ENCODE results near the gene LRMDA. TPM values are rescaled to one million over a fixed set of nuclear protein-coding genes. Genes with fewer than 3 reads are reported as not detected.

LRMDA gene
- total RNA-seq, 1 donor from 2014 or later: 0.96 TPM

GRCh38 chr10:75936841-75937240, 505.4 kb downstream of the LRMDA start:
- Histone ChIP-seq H3K27ac (no peak overlapping the region), H3K27me3 (no peaks in the 10 kb centered on the region), H3K36me3 (no peaks in the 10 kb centered on the region), H3K4me3 (no peak overlapping the region), H3K9me3 (no peaks in the 10 kb centered on the region), H3K4me1 (no peaks in the 10 kb centered on the region)
- intact Hi-C loops (cut with DNase I): no loop called here
- no peak for DNase-seq (ENCODE audit: low spot score in 2 of 2)
- TF ChIP-seq CTCF (IDR thresholded peaks at IDR 0.05): no peak

DNA sequence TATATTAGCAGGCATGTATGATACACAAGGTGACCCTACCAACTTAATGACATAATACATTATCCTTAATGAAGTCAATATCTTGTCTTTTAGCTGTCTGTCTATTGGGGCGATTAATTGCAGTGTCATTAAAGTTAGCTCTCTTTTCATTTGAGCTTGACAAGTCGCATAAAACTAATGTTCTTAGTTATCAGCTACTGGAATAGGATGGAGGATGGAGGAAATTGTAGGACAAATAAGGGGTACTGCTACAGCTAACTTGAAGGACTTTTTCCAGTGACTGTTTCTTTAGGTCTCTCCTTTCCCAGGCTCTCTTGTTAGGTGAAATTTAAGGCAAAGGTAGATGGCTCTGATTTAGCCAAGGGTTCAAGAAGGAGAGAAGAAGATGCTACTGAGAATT, 506.4 kb downstream of the LRMDA start:
- TF ChIP-seq CTCF (IDR thresholded peaks at IDR 0.05): no peak
- Histone ChIP-seq H3K27ac (no peak overlapping the region), H3K4me3 (no peak overlapping the region), H3K4me1 (no peaks in the 10 kb centered on the region), H3K27me3 (no peaks in the 10 kb centered on the region), H3K36me3 (no peaks in the 10 kb centered on the region), H3K9me3 (no peaks in the 10 kb centered on the region)
- intact Hi-C loops (cut with DNase I): no loop called here
- DNase-seq (ENCODE audit: low spot score in 2 of 2): no peak

DNA sequence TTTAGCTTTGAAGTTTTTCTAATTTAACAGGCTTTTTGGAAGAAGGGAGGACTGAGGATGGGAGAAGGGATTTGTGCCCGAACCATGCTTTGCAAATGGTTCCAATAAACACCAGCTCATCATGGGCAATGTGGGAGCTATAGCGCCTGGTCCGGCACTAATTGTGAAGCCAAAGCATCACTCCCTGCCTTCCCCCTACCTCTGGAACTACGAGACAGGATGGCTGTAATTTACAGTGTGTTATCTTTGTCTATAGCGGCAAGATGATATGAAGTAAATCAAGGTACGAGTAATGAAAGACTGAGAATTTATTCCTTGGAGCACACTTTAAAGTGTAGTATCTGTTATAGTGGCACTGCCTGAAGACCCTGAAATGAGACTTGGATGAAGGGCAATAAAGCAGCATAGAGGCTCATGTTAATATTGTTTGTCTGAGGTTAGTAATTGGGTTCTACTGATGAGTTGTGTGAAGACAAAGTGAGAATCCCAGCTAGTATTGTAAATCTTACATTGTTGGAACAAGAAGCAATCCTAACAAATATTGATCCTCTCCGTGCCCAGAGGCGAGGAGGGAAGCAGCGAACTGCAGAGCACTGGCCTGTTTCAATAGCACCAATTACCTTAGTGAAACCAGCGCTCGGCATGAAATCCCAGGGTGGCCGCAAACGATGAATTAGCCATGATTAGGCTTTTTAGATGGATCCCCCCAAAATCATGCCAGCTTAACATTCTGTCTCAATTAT, 507.1 kb downstream of the LRMDA start:
- no peak overlapping the region for H3K27ac ChIP-seq
- H3K4me3 ChIP-seq: no peak overlapping the region
- intact Hi-C loops (cut with DNase I): no loop called here
- DNase-seq (ENCODE audit: low spot score in 2 of 2): no peak
- TF ChIP-seq CTCF (IDR thresholded peaks at IDR 0.05): no peak
- no peaks in the 10 kb centered on the region for H3K9me3 ChIP-seq
- H3K36me3 ChIP-seq: no peaks in the 10 kb centered on the region
- H3K27me3 ChIP-seq: no peaks in the 10 kb centered on the region
- no peaks in the 10 kb centered on the region for H3K4me1 ChIP-seq

DNA sequence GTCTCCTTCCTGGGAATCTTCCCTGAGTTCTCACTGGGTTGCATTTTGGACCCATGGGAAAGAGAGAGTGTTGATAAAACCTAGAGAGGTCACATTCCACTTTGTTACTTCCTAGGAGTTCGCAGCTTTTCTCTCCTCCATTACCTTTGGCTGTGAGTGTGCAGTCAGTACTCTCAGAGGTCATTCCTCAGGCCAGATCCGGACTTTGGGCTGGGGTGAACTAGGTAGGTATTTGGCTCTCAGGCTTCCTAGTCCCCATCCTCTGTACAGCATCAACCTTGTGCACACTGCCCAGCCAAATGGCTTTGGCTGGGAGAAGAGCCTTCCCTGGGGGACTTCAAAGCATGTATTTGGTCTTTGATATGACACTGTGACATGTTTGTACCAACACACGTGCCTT, 508.1 kb downstream of the LRMDA start:
- intact Hi-C loops (cut with DNase I): no loop called here
- Histone ChIP-seq H3K27me3 (no peaks in the 10 kb centered on the region), H3K27ac (no peak overlapping the region), H3K4me3 (no peak overlapping the region), H3K36me3 (no peaks in the 10 kb centered on the region), H3K4me1 (no peaks in the 10 kb centered on the region), H3K9me3 (no peaks in the 10 kb centered on the region)
- no peak for DNase-seq (ENCODE audit: low spot score in 2 of 2)
- TF ChIP-seq CTCF (IDR thresholded peaks at IDR 0.05): no peak

- DNase-seq (ENCODE audit: low spot score in 2 of 2): no peak
- Histone ChIP-seq H3K36me3 (no peaks in the 10 kb centered on the region), H3K9me3 (no peaks in the 10 kb centered on the region), H3K4me1 (no peaks in the 10 kb centered on the region), H3K27ac (no peak overlapping the region), H3K27me3 (no peaks in the 10 kb centered on the region), H3K4me3 (no peak overlapping the region)
- TF ChIP-seq CTCF (IDR thresholded peaks at IDR 0.05): no peak
- intact Hi-C loops (cut with DNase I): no loop called here
These were observed 509.3 kb downstream of the LRMDA start for GRCh38 chr10:75940742-75941141.

Measured in ascending aorta (tissue), 2 donors.